HepG2 (cell line): ENCODE measurements around the gene ZNF483. TPM values are rescaled to one million over a fixed set of nuclear protein-coding genes. Genes with fewer than 3 reads are reported as not detected.

Experiments
- CTCF ChIP-seq: sonication (generic); formaldehyde crosslinking; IDR thresholded peaks from 2 replicates; pipeline ENCODE4 v1.5.0; 2020; ENCODE audit warnings: mild to moderate bottlenecking, missing genetic modification reagents, moderate library complexity
- DMTF1 ChIP-seq: sonication (generic); formaldehyde crosslinking; IDR thresholded peaks from 2 replicates; pipeline ENCODE4 v1.4.0; 2020; ENCODE audit warnings: mild to moderate bottlenecking, missing genetic modification reagents
- FOXA3 ChIP-seq: IDR thresholded peaks from 2 replicates; pipeline ENCODE4 v1.6.1; 2016; ENCODE audit warnings: missing genetic modification reagents, missing compliant biosample characterization
- IRF2 ChIP-seq: IDR thresholded peaks from 2 replicates; pipeline ENCODE4 v1.6.1; 2018; ENCODE audit warnings: missing genetic modification reagents, missing compliant biosample characterization
- KLF13 ChIP-seq: sonication (generic); formaldehyde crosslinking; IDR thresholded peaks from 2 replicates; pipeline ENCODE4 v1.4.0; 2020; ENCODE audit warnings: mild to moderate bottlenecking, missing genetic modification reagents
- KMT2B ChIP-seq: IDR thresholded peaks from 2 replicates; pipeline ENCODE4 v1.6.1; 2016; ENCODE audit warnings: missing genetic modification reagents, missing compliant biosample characterization
- MTA3 ChIP-seq: sonication (generic); formaldehyde crosslinking; IDR thresholded peaks from 2 replicates; pipeline ENCODE4 v1.4.0; 2020; ENCODE audit warnings: missing genetic modification reagents
- MYC ChIP-seq: sonication (generic); formaldehyde crosslinking; IDR thresholded peaks from 2 replicates; pipeline ENCODE4 v1.9.0; 2021; ENCODE audit warnings: missing genetic modification reagents, borderline replicate concordance
- PHF8 ChIP-seq: sonication (generic); formaldehyde crosslinking; IDR thresholded peaks from 2 replicates; pipeline ENCODE4 v1.5.0; 2020; ENCODE audit warnings: missing genetic modification reagents
- RAD51 ChIP-seq: fragments of 450-650 bp; IDR thresholded peaks from 2 replicates; pipeline ENCODE4 v1.6.1; 2016; ENCODE audit warnings: borderline replicate concordance
- RERE ChIP-seq: IDR thresholded peaks from 2 replicates; pipeline ENCODE4 v1.6.1; 2016; ENCODE audit warnings: low read depth, missing genetic modification reagents, missing compliant biosample characterization
- RFX5 ChIP-seq: IDR thresholded peaks from 2 replicates; pipeline ENCODE4 v1.6.1; 2011; ENCODE audit warnings: low read depth, low read length, improper control_type of control experiment
- SCMH1 ChIP-seq: sonication (generic); formaldehyde crosslinking; IDR thresholded peaks from 2 replicates; pipeline ENCODE4 v1.9.0; 2021; ENCODE audit warnings: missing genetic modification reagents, mild to moderate bottlenecking, borderline replicate concordance
- ZNF670 ChIP-seq: sonication (generic); formaldehyde crosslinking; IDR thresholded peaks from 2 replicates; pipeline ENCODE4 v1.8.0; 2022; ENCODE audit warnings: mild to moderate bottlenecking, missing genetic modification reagents, borderline replicate concordance
- polyA plus RNA-seq, 8 experiments: library from polyadenylated mRNA; depleted of rRNA in 3 of 8; stranded (reverse) in 7 of 8; unstranded in 1 of 8; fragments of >200 nt; fragmentation: Illumina TruSeq in 4 of 8; extraction: Trizol in 4 of 8; gene quantifications; 2 replicates each; pipeline versions ENCODE4 v1.2.1 to v1.2.3, GENCODE V29; 2011 to 2016; ENCODE audit warnings: low read depth in 4 of 8, missing spikeins in 1 of 8, mixed read lengths in 1 of 8; ENCODE audit not compliant: insufficient read depth in 1 of 8
- total RNA-seq, 5 experiments: library from RNA; depleted of rRNA; stranded (reverse); fragments of >200 nt; fragmentation: Illumina TruSeq; extraction: Trizol; gene quantifications; 2 replicates each; pipeline ENCODE4 v1.2.3, GENCODE V29; 2016; ENCODE audit warnings: low read depth in 1 of 5
- TF ChIP-seq, protein P1 (sequence below): sonication (generic); formaldehyde crosslinking; IDR thresholded peaks from 2 replicates; pipeline ENCODE4 v1.9.0; 2021; ENCODE audit warnings: missing genetic modification reagents, borderline replicate concordance
- TF ChIP-seq, protein P2 (sequence below): sonication (generic); formaldehyde crosslinking; IDR thresholded peaks from 2 replicates; pipeline ENCODE4 v1.4.0; 2020; ENCODE audit warnings: missing genetic modification reagents, low read depth, mild to moderate bottlenecking, borderline replicate concordance

The ZNF483 gene
- total and polyA plus RNA-seq, 2 of the 13 experiments (the other 11 are each of a cell fraction or from before 2014, with no cell fraction given): 2.0 to 9.5 TPM

DNA sequence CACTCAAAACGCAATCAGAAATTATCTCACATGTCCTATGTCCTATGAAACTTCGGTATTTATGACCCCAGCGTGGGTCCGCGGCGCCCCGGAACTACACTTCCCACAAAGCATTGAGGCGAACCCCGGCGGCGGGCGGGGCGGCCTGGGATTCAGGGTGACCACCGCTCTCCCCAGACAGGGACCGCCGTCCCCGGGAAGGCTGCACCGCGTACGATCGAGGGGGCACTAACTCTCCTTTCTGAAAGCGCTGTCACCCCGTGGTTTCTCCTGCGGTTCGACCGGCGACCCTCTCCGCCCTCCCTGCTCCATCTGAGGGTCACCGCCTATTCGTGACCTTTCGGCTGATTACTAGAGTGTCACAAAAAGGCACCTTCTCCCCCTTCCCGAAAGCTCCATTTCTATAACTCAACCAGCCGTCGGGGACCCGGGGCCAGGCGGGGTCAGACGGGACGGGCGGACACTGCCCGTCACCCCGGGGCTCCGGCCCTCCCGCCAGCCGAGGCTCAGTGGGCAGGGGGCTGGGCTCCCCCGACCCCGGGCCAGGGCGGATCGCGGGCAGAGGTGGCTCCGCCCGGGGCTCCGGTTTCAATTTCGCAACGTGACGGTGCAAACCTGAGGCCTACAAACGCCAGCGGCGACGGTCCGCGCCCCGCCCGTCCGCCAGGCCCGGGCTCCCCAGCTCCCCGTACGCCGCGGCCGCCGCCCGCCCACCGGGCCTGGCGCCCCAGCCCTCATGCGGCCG, 42.1 kb upstream of the ZNF483 start (continued):
- TF ChIP-seq KLF13 (CRISPR knock-in tag) (no peak), KMT2B (CRISPR knock-in tag) (peak; percentile 16; the same call in 1 of the 2 replicates), ZNF670 (0 out of 2 replicates have a peak, but pooled peaks have one; percentile 39), FOXA3 (CRISPR knock-in tag) (0 out of 2 replicates have a peak, but pooled peaks have one; percentile 5), DMTF1 (CRISPR knock-in tag) (no peak), MYC (no peak), SCMH1 (no peak), PHF8 (peak; percentile 59), RFX5 (no peak), RAD51 (no peak), CTCF (no peak), IRF2 (CRISPR knock-in tag) (peak; percentile 34; the same call in 1 of the 2 replicates), MTA3 (CRISPR knock-in tag) (no peak), RERE (CRISPR knock-in tag) (0 out of 2 replicates have a peak, but pooled peaks have one; percentile 15)
- TF ChIP-seq, protein P1, sequence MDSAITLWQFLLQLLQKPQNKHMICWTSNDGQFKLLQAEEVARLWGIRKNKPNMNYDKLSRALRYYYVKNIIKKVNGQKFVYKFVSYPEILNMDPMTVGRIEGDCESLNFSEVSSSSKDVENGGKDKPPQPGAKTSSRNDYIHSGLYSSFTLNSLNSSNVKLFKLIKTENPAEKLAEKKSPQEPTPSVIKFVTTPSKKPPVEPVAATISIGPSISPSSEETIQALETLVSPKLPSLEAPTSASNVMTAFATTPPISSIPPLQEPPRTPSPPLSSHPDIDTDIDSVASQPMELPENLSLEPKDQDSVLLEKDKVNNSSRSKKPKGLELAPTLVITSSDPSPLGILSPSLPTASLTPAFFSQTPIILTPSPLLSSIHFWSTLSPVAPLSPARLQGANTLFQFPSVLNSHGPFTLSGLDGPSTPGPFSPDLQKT: no peak
- TF ChIP-seq, protein P2, sequence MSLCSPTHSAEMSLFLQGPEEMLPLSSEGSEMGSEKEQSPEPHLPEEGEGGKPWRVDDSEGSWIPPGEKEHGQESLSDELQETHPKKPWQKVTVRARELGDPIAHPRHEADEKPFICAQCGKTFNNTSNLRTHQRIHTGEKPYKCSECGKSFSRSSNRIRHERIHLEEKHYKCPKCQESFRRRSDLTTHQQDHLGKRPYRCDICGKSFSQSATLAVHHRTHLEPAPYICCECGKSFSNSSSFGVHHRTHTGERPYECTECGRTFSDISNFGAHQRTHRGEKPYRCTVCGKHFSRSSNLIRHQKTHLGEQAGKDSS: 0 out of 2 replicates have a peak, but pooled peaks have one; percentile 28
